Endothelial cell of umbilical vein (primary cell): ENCODE measurements around the gene GRID1. TPM values are rescaled to one million over a fixed set of nuclear protein-coding genes. Genes with fewer than 3 reads are reported as not detected.

Experiments
- BruUV-seq: library from RNA; stranded (reverse); fragments of 400-500 nt; replicated peaks from 2 replicates; lab custom pipeline; 2021; lab: Mats Ljungman, UMichigan
- CTCF ChIA-PET: fragments of 300-600, 350-600 bp; sonication (Branson Sonifier 250); formaldehyde crosslinking; loops from one replicate; lab custom pipeline; 2021; ENCODE audit warnings: antibody characterized with exemption, inconsistent platforms; lab: Charles Lee
- POLR2A ChIA-PET: fragments of 300-600, 350-600 bp; sonication (Branson Sonifier 250); formaldehyde crosslinking; loops from one replicate; lab custom pipeline; 2021; ENCODE audit warnings: antibody characterized with exemption, inconsistent platforms; lab: Charles Lee
- DNase-seq: peaks from one replicate; pipeline ENCODE4 v3.0.0-alpha.2; 2011; ENCODE audit warnings: low read depth, low spot score
- FAIRE-seq: peaks from 2 replicates; lab custom pipeline; 2011; peaks lifted over from hg19 to GRCh38; lab: Jason Lieb, UNC
- H2AFZ ChIP-seq: 2 replicates; pipeline ENCODE4 v1.6.0; 2012; ENCODE audit warnings: low read depth, low read length, control low read depth, inconsistent platforms
- H3K27ac ChIP-seq: 2 replicates; pipeline ENCODE4 v1.5.1; 2011; ENCODE audit warnings: low read depth, mild to moderate bottlenecking, control low read depth, low read length, moderate library complexity; ENCODE audit not compliant: insufficient read depth
- H3K27me3 ChIP-seq, 2 experiments: 2 replicates each; pipeline versions ENCODE4 v1.6.0 to v1.6.1; 2011; ENCODE audit warnings: low read length in 2 of 2, mixed read lengths in 1 of 2; ENCODE audit not compliant: control insufficient read depth in 2 of 2, insufficient read depth in 2 of 2
- H3K36me3 ChIP-seq, 2 experiments: 2 replicates in 1 of 2; 3 replicates in 1 of 2; pipeline ENCODE4 v1.5.1; 2011; ENCODE audit warnings: low read length in 2 of 2, mild to moderate bottlenecking in 1 of 2, moderate library complexity in 1 of 2; ENCODE audit not compliant: control insufficient read depth in 2 of 2, insufficient read depth in 2 of 2; ENCODE audit errors: extremely low read depth in 1 of 2
- H3K4me1 ChIP-seq: 3 replicates; pipeline ENCODE4 v1.5.1; 2011; ENCODE audit warnings: mild to moderate bottlenecking, low read length; ENCODE audit not compliant: control insufficient read depth, insufficient read depth; ENCODE audit errors: extremely low read depth
- H3K4me2 ChIP-seq: 2 replicates; pipeline ENCODE4 v1.6.1; 2011; ENCODE audit warnings: low read length, control low read depth, mixed read lengths; ENCODE audit not compliant: insufficient read depth
- H3K4me3 ChIP-seq, 3 experiments: fragments of 200-600 bp in 1 of 3; sonication (generic), shearing (Covaris generic) in 1 of 3; replicated peaks in 1 of 3; 2 replicates each; pipeline ENCODE4 v1.5.1; 2011 to 2016; ENCODE audit warnings: control low read depth in 3 of 3, low read length in 3 of 3, mild to moderate bottlenecking in 2 of 3, inconsistent platforms in 1 of 3, low read depth in 1 of 3, moderate library complexity in 1 of 3; ENCODE audit not compliant: insufficient read depth in 1 of 3
- H3K79me2 ChIP-seq: 2 replicates; pipeline ENCODE4 v1.6.0; 2012; ENCODE audit warnings: low read length, inconsistent platforms; ENCODE audit not compliant: control insufficient read depth, insufficient read depth
- H3K9ac ChIP-seq: replicated peaks from 2 replicates; pipeline ENCODE3; 2011; ENCODE audit warnings: low read length, control low read depth; ENCODE audit not compliant: insufficient read depth; ENCODE audit errors: extremely low read depth
- H3K9me1 ChIP-seq: replicated peaks from 3 replicates; pipeline ENCODE4 v1.6.0; 2011; ENCODE audit warnings: mild to moderate bottlenecking, low read length; ENCODE audit not compliant: control insufficient read depth, insufficient read depth; ENCODE audit errors: extremely low read depth
- H3K9me3 ChIP-seq: replicated peaks from 2 replicates; pipeline ENCODE4 v1.5.1; 2012; ENCODE audit warnings: low read length, inconsistent platforms; ENCODE audit not compliant: control insufficient read depth, insufficient read depth
- H4K20me1 ChIP-seq: replicated peaks from 2 replicates; pipeline ENCODE3; 2011; ENCODE audit warnings: mild to moderate bottlenecking, low read length; ENCODE audit not compliant: control insufficient read depth, insufficient read depth; ENCODE audit errors: extremely low read depth
- EZH2 ChIP-seq: IDR thresholded peaks from 2 replicates; pipeline ENCODE4 v1.6.1; 2012; ENCODE audit warnings: borderline replicate concordance, low read depth, mild to moderate bottlenecking, moderate library complexity, low read length, inconsistent platforms; ENCODE audit not compliant: severe bottlenecking
- FOS ChIP-seq: IDR thresholded peaks from 2 replicates; pipeline ENCODE4 v1.6.1; 2011; ENCODE audit warnings: mild to moderate bottlenecking, low read length, moderate library complexity, borderline replicate concordance; ENCODE audit not compliant: insufficient read depth
- GATA2 ChIP-seq: IDR thresholded peaks from 2 replicates; pipeline ENCODE4 v1.7.0; 2011; ENCODE audit warnings: low read depth, mild to moderate bottlenecking, moderate library complexity, mixed read lengths, low read length; ENCODE audit not compliant: insufficient read length, insufficient read depth
- JUN ChIP-seq: IDR thresholded peaks from 2 replicates; pipeline ENCODE4 v1.6.1; 2011; ENCODE audit warnings: borderline replicate concordance, low read depth; ENCODE audit not compliant: insufficient read length, insufficient read depth
- MYC ChIP-seq: IDR thresholded peaks from one replicate; pipeline ENCODE4 v1.6.1; 2011; ENCODE audit warnings: mild to moderate bottlenecking, low read depth, low read length
- POLR2A ChIP-seq: IDR thresholded peaks from 2 replicates; pipeline ENCODE4 v1.6.1; 2012; ENCODE audit warnings: low read depth, mild to moderate bottlenecking, control low read depth, low read length
- POLR2AphosphoS5 ChIP-seq: IDR thresholded peaks from 2 replicates; pipeline ENCODE4 v1.6.1; 2012; ENCODE audit warnings: low read depth, mild to moderate bottlenecking, control low read depth, low read length, moderate library complexity; ENCODE audit not compliant: insufficient read depth
- dilution Hi-C: fragments of 300-500 bp; cut with MboI; formaldehyde crosslinking; loops from one replicate; pipeline ENCODE4 v1.15.0; 2019; ENCODE audit warnings: low sequenced_read_pairs; ENCODE audit not compliant: extremely low pct_ligation_motif_present
- intact Hi-C: fragments of 100-400 bp; cut with micrococcal nuclease; formaldehyde crosslinking; loops from one replicate; pipeline ENCODE4 v1.10.0; 2022
- polyA plus RNA-seq, 4 experiments: library from polyadenylated mRNA; depleted of rRNA in 3 of 4; stranded (reverse) in 3 of 4; unstranded in 1 of 4; fragments of >200 nt; gene quantifications; 2 replicates each; pipeline versions ENCODE4 v1.2.1 to v1.2.3, GENCODE V29; 2011 to 2012; ENCODE audit warnings: missing spikeins in 1 of 4
- total RNA-seq: library from RNA; stranded (reverse); gene quantifications from 2 replicates; pipeline ENCODE4 v1.2.3, GENCODE V29; 2021
- TF ChIP-seq, protein P1 (sequence below): IDR thresholded peaks from 2 replicates; pipeline ENCODE4 v1.6.1; 2011; ENCODE audit not compliant: insufficient read depth, insufficient read length
- TF ChIP-seq, protein P2 (sequence below), 2 donors: IDR thresholded peaks; 1 replicate in 1 of 2; 2 replicates in 1 of 2; pipeline ENCODE4 v1.5.1; 2011; ENCODE audit warnings: low read length in 2 of 2, mild to moderate bottlenecking in 2 of 2, moderate library complexity in 2 of 2, control low read depth in 1 of 2, inconsistent platforms in 1 of 2, low read depth in 1 of 2; ENCODE audit not compliant: insufficient read depth in 1 of 2; ENCODE audit errors: extremely low read depth in 1 of 2

GRID1 gene
- total and polyA plus RNA-seq, 2 donors (not counting 3 experiments of a cell fraction or from before 2014, with no cell fraction given) = not detected

GRCh38 chr10:86162036-86162435, 204.6 kb downstream of the GRID1 start:
- H2AFZ ChIP-seq = no peak overlapping the region
- H3K36me3 ChIP-seq = no peaks in the 10 kb centered on the region
- no TSS peak for BruUV-seq
- CTCF ChIA-PET = no interaction called here
- H3K4me1 ChIP-seq = no peaks in the 10 kb centered on the region
- TF ChIP-seq POLR2AphosphoS5 = no peak
- TF ChIP-seq JUN = no peak
- no peak for TF ChIP-seq FOS
- TF ChIP-seq GATA2 = no peak
- TF ChIP-seq MYC = no peak
- TF ChIP-seq, protein P1, sequence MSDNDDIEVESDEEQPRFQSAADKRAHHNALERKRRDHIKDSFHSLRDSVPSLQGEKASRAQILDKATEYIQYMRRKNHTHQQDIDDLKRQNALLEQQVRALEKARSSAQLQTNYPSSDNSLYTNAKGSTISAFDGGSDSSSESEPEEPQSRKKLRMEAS = no peak
- no peak for TF ChIP-seq EZH2
- TF ChIP-seq POLR2A = no peak
- TF ChIP-seq, protein P2, sequence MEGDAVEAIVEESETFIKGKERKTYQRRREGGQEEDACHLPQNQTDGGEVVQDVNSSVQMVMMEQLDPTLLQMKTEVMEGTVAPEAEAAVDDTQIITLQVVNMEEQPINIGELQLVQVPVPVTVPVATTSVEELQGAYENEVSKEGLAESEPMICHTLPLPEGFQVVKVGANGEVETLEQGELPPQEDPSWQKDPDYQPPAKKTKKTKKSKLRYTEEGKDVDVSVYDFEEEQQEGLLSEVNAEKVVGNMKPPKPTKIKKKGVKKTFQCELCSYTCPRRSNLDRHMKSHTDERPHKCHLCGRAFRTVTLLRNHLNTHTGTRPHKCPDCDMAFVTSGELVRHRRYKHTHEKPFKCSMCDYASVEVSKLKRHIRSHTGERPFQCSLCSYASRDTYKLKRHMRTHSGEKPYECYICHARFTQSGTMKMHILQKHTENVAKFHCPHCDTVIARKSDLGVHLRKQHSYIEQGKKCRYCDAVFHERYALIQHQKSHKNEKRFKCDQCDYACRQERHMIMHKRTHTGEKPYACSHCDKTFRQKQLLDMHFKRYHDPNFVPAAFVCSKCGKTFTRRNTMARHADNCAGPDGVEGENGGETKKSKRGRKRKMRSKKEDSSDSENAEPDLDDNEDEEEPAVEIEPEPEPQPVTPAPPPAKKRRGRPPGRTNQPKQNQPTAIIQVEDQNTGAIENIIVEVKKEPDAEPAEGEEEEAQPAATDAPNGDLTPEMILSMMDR (IDR thresholded peaks at IDR 0.05; ENCODE audit: extremely low read depth in 1 of 2, insufficient read depth in 1 of 2, low read depth in 1 of 2, low read length in 2 of 2) = no peak
- no peak overlapping the region for H3K4me2 ChIP-seq
- DNase-seq (no peak), FAIRE-seq (no peak)
- no peak overlapping the region for H3K27ac ChIP-seq
- dilution Hi-C loops (no loop called here), intact Hi-C loops (no loop called here)
- no peaks in the 10 kb centered on the region for H3K79me2 ChIP-seq
- no peaks in the 10 kb centered on the region for H3K9me3 ChIP-seq
- H4K20me1 ChIP-seq = no peaks in the 10 kb centered on the region
- no peaks in the 10 kb centered on the region for H3K27me3 ChIP-seq
- POLR2A ChIA-PET = no interaction called here
- H3K9me1 ChIP-seq = no peaks in the 10 kb centered on the region
- H3K9ac ChIP-seq = no peak overlapping the region
- no peak overlapping the region for H3K4me3 ChIP-seq
